ENCODE measurements around the gene DHX15.

DHX15 gene

GRCh38 chr4:24573582-24573981 is 10.8 kb downstream of the DHX15 start:
- Histone ChIP-seq H3K79me2 (ENCODE audit: insufficient read depth, low read length) (peaks cover 99% of the 10 kb centered on the region), H3K9ac (ENCODE audit: low read depth, low read length, poor library complexity, severe bottlenecking) (no peak overlapping the region), H3K4me3 (ENCODE audit: low read length, poor library complexity, severe bottlenecking) (no peak overlapping the region), H4K20me1 (ENCODE audit: insufficient read depth, low read length, poor library complexity, severe bottlenecking) (peaks cover 98% of the 10 kb centered on the region), H3K27me3 (ENCODE audit: insufficient read depth, low read length, poor library complexity, severe bottlenecking) (no peaks in the 10 kb centered on the region), H3K9me3 (ENCODE audit: insufficient read depth, low read depth, low read length) (no peaks in the 10 kb centered on the region), H3K9me2 (replicated peaks; ENCODE audit: low read depth, low read length) (no peaks in the 10 kb centered on the region), H3F3A (ENCODE audit: low read depth) (no peaks in the 10 kb centered on the region; the same call in 1 of the 2 replicates), H2AFZ (ENCODE audit: low read length) (no peak overlapping the region), H3K4me1 (ENCODE audit: insufficient read depth, low read length, poor library complexity, severe bottlenecking) (peaks cover 44% of the 10 kb centered on the region), H3K36me3 (ENCODE audit: insufficient read depth, low read length) (peaks cover 75% of the 10 kb centered on the region), H3K4me2 (ENCODE audit: low read depth, low read length, poor library complexity, severe bottlenecking) (peak overlapping the region; percentile 42)
- TF ChIP-seq EZH2phosphoT487 (IDR thresholded peaks at IDR 0.05; ENCODE audit: borderline replicate concordance) (no peak), CTCF (conservative IDR thresholded peaks at IDR 0.05; ENCODE audit: low read length) (no peak)

- H3K36me3 ChIP-seq (ENCODE audit: insufficient read depth, low read length): peaks cover 90% of the 10 kb centered on the region
- peaks cover 99% of the 10 kb centered on the region for H3K79me2 ChIP-seq (ENCODE audit: insufficient read depth, low read length)
- TF ChIP-seq EZH2phosphoT487 (IDR thresholded peaks at IDR 0.05; ENCODE audit: borderline replicate concordance) (no peak), CTCF (conservative IDR thresholded peaks at IDR 0.05; ENCODE audit: low read length) (no peak)
- no peak overlapping the region for H2AFZ ChIP-seq (ENCODE audit: low read length)
- peak overlapping the region; percentile 62 for H3K4me2 ChIP-seq (ENCODE audit: low read depth, low read length, poor library complexity, severe bottlenecking)
- H3K9ac ChIP-seq (ENCODE audit: low read depth, low read length, poor library complexity, severe bottlenecking): no peak overlapping the region
- H3K9me3 ChIP-seq (ENCODE audit: insufficient read depth, low read depth, low read length): no peaks in the 10 kb centered on the region
- no peaks in the 10 kb centered on the region for H3K27me3 ChIP-seq (ENCODE audit: insufficient read depth, low read length, poor library complexity, severe bottlenecking)
- H4K20me1 ChIP-seq (ENCODE audit: insufficient read depth, low read length, poor library complexity, severe bottlenecking): peaks cover 98% of the 10 kb centered on the region
- H3K9me2 ChIP-seq (replicated peaks; ENCODE audit: low read depth, low read length): no peaks in the 10 kb centered on the region
- no peaks in the 10 kb centered on the region; the same call in 1 of the 2 replicates for H3F3A ChIP-seq (ENCODE audit: low read depth)
- H3K4me1 ChIP-seq (ENCODE audit: insufficient read depth, low read length, poor library complexity, severe bottlenecking): peaks cover 29% of the 10 kb centered on the region
- peak overlapping the region; percentile 13 for H3K4me3 ChIP-seq (ENCODE audit: low read length, poor library complexity, severe bottlenecking)
Measured at GRCh38 chr4:24570574-24571236, 13.6 kb downstream of the DHX15 start.

- Histone ChIP-seq H3K36me3 (ENCODE audit: insufficient read depth, low read length) (peaks cover 89% of the 10 kb centered on the region), H4K20me1 (ENCODE audit: insufficient read depth, low read length, poor library complexity, severe bottlenecking) (peaks cover 98% of the 10 kb centered on the region)
- TF ChIP-seq CTCF (conservative IDR thresholded peaks at IDR 0.05; ENCODE audit: low read length): no peak
- TF ChIP-seq EZH2phosphoT487 (IDR thresholded peaks at IDR 0.05; ENCODE audit: borderline replicate concordance): no peak
Measured at GRCh38 chr4:24570172-24570571, 14.2 kb downstream of the DHX15 start.

More at GRCh38 chr4:24570172-24570571, 14.2 kb downstream of the DHX15 start:
- H3K27me3 ChIP-seq (ENCODE audit: insufficient read depth, low read length, poor library complexity, severe bottlenecking): no peaks in the 10 kb centered on the region
- no peaks in the 10 kb centered on the region; the same call in 1 of the 2 replicates for H3F3A ChIP-seq (ENCODE audit: low read depth)
- no peak overlapping the region for H3K9ac ChIP-seq (ENCODE audit: low read depth, low read length, poor library complexity, severe bottlenecking)
- H2AFZ ChIP-seq (ENCODE audit: low read length): no peak overlapping the region
- H3K9me3 ChIP-seq (ENCODE audit: insufficient read depth, low read depth, low read length): no peaks in the 10 kb centered on the region
- peak overlapping the region; percentile 62 for H3K4me2 ChIP-seq (ENCODE audit: low read depth, low read length, poor library complexity, severe bottlenecking)
- peaks cover 30% of the 10 kb centered on the region for H3K4me1 ChIP-seq (ENCODE audit: insufficient read depth, low read length, poor library complexity, severe bottlenecking)
- peaks cover 99% of the 10 kb centered on the region for H3K79me2 ChIP-seq (ENCODE audit: insufficient read depth, low read length)
- H3K4me3 ChIP-seq (ENCODE audit: low read length, poor library complexity, severe bottlenecking): peak overlapping the region; percentile 13
- no peaks in the 10 kb centered on the region for H3K9me2 ChIP-seq (replicated peaks; ENCODE audit: low read depth, low read length)

Data from Loucy (cell line).